ENCODE measurements around the gene PLEKHA4.

DNA sequence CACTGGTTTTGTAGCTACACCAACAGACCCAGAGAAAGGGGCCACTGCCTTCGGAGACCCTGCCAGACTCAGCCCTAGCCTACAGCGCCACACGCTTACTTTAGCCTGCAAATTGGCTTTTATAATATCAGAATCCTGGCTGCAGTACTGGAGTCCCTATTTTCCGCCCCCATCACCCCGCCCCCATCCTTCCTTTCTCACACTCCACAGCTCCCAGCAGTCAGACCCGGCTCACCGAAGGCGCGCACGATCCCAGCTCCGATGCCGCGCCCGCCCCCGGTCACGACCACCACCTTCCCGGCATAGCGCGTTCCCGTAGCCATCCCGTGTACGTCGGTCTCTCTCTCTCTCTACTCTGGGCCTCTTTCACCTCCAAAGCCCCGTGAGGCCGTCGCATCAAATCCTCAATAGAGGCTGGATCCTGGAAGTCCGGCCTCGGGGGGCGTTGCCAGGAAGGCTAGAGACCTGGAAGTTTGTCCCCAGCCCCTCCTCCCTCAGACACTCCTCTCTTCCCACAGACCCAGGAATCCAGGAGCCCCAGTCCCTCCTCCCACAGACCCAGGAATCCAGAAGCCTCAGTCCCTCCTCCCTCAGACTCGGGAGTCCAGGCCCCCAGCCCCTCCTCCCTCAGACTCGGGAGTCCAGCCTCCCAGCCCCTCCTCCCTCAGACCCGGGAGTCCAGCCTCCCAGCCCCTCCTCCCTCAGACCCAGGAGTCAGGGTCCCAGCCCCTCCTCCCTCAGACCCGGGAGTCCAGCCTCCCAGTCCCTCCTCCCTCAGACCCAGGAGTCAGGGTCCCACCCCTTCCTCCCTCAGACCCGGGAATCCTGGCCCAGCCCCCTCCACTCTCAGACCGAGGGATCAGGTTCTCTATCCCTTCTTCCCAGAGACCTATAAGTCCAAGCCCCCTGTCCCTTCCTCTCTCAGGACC lies 32.1 kb downstream of the PLEKHA4 start, which contains the start of gene HSD17B14:
- TF ChIP-seq POLR2AphosphoS5 (IDR thresholded peaks at IDR 0.05; ENCODE audit: low read depth, low read length) (no peak), FOXP2 (optimal IDR thresholded peaks at IDR 0.05; ENCODE audit: borderline replicate concordance, extremely low read depth, extremely low read length, insufficient read depth) (no peak), TAF1 (IDR thresholded peaks at IDR 0.05; ENCODE audit: borderline replicate concordance, insufficient read depth, low read length) (no peak)
- TF ChIP-seq, protein P1, sequence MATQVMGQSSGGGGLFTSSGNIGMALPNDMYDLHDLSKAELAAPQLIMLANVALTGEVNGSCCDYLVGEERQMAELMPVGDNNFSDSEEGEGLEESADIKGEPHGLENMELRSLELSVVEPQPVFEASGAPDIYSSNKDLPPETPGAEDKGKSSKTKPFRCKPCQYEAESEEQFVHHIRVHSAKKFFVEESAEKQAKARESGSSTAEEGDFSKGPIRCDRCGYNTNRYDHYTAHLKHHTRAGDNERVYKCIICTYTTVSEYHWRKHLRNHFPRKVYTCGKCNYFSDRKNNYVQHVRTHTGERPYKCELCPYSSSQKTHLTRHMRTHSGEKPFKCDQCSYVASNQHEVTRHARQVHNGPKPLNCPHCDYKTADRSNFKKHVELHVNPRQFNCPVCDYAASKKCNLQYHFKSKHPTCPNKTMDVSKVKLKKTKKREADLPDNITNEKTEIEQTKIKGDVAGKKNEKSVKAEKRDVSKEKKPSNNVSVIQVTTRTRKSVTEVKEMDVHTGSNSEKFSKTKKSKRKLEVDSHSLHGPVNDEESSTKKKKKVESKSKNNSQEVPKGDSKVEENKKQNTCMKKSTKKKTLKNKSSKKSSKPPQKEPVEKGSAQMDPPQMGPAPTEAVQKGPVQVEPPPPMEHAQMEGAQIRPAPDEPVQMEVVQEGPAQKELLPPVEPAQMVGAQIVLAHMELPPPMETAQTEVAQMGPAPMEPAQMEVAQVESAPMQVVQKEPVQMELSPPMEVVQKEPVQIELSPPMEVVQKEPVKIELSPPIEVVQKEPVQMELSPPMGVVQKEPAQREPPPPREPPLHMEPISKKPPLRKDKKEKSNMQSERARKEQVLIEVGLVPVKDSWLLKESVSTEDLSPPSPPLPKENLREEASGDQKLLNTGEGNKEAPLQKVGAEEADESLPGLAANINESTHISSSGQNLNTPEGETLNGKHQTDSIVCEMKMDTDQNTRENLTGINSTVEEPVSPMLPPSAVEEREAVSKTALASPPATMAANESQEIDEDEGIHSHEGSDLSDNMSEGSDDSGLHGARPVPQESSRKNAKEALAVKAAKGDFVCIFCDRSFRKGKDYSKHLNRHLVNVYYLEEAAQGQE (IDR thresholded peaks at IDR 0.05; ENCODE audit: insufficient read depth in 1 of 2, low read depth in 2 of 2, low read length in 2 of 2), result no peak

All from PFSK-1 (cell line).